Panc1 (cell line): ENCODE data around the gene ARHGEF37. TPM values are rescaled to one million over a fixed set of nuclear protein-coding genes. Genes with fewer than 3 reads are reported as not detected.
A peak's percentile ranks its signal among the peaks of the same experiment; 100 is the strongest.

ENCODE experiments used
- ATAC-seq: fragments of 200-7000 bp; cut with Tn5 transposase; 2 replicates; pipeline ENCODE4 v1.9.1; 2020; ENCODE audit warnings: mild to moderate bottlenecking, moderate library complexity
- BruUV-seq: library from RNA; stranded (reverse); fragments of 400-500 nt; replicated peaks from 2 replicates; lab custom pipeline; 2021; lab: Mats Ljungman, UMichigan
- CTCF ChIA-PET: fragments of 300-600 bp; sonication (Branson Sonifier 250); formaldehyde crosslinking; loops from one replicate; lab custom pipeline; 2022; ENCODE audit warnings: antibody characterized with exemption; lab: Charles Lee
- POLR2A ChIA-PET: fragments of 300-600 bp; sonication (Branson Sonifier 250); formaldehyde crosslinking; loops from one replicate; lab custom pipeline; 2022; ENCODE audit warnings: antibody characterized with exemption; lab: Charles Lee
- DNase-seq: peaks from one replicate; pipeline ENCODE4 v3.0.0-alpha.2; 2010; ENCODE audit warnings: low read depth, low spot score
- H3K27ac ChIP-seq: 2 replicates; pipeline ENCODE4 v1.5.1; 2011; ENCODE audit warnings: mild to moderate bottlenecking, low read length, inconsistent platforms
- H3K27me3 ChIP-seq: fragments of 200-500 bp; sonication (Bioruptor generic); 2 replicates; pipeline ENCODE4 v1.6.0; 2014; ENCODE audit warnings: low read length, inconsistent platforms; ENCODE audit not compliant: control insufficient read depth, insufficient read depth
- H3K36me3 ChIP-seq: fragments of 200-500 bp; sonication (Bioruptor generic); 2 replicates; pipeline ENCODE4 v1.5.1; 2014; ENCODE audit warnings: inconsistent platforms, mild to moderate bottlenecking, low read length, moderate library complexity; ENCODE audit not compliant: control insufficient read depth, insufficient read depth
- H3K4me1 ChIP-seq: 2 replicates; pipeline ENCODE4 v1.5.1; 2011; ENCODE audit warnings: inconsistent platforms, mild to moderate bottlenecking, low read length, moderate library complexity; ENCODE audit not compliant: control insufficient read depth, insufficient read depth
- H3K4me3 ChIP-seq, 2 experiments: 2 replicates each; pipeline ENCODE4 v1.5.1; 2011 to 2012; ENCODE audit warnings: low read depth in 2 of 2, low read length in 2 of 2, mild to moderate bottlenecking in 2 of 2, inconsistent platforms in 1 of 2, moderate library complexity in 1 of 2
- H3K9me3 ChIP-seq: fragments of 200-500 bp; sonication (Bioruptor generic); 2 replicates; pipeline ENCODE4 v1.5.1; 2014; ENCODE audit warnings: low read depth, mild to moderate bottlenecking, inconsistent platforms, low read length, moderate library complexity; ENCODE audit not compliant: control insufficient read depth, insufficient read depth
- CTCF ChIP-seq: fragments of 450-650 bp; IDR thresholded peaks from 2 replicates; pipeline ENCODE4 v1.5.1; 2017; ENCODE audit warnings: mild to moderate bottlenecking
- POLR2AphosphoS5 ChIP-seq: IDR thresholded peaks from 2 replicates; pipeline ENCODE4 v1.6.1; 2012; ENCODE audit warnings: mild to moderate bottlenecking, low read depth, low read length, moderate library complexity
- SIN3A ChIP-seq: IDR thresholded peaks from 2 replicates; pipeline ENCODE4 v1.6.1; 2012; ENCODE audit warnings: low read depth, mild to moderate bottlenecking, low read length, moderate library complexity, borderline replicate concordance; ENCODE audit not compliant: insufficient read depth
- TCF7L2 ChIP-seq: IDR thresholded peaks from 2 replicates; pipeline ENCODE4 v1.6.1; 2011; ENCODE audit warnings: mild to moderate bottlenecking, low read depth, low read length, inconsistent platforms
- in situ Hi-C: cut with HindIII; loops from 2 replicates; pipeline ENCODE4 v1.10.0; 2016; ENCODE audit warnings: low sequenced_read_pairs, low pct_unique_long_range_greater_than_20kb
- intact Hi-C: fragments of 100-400 bp; cut with micrococcal nuclease; formaldehyde crosslinking; loops from one replicate; pipeline ENCODE4 v1.10.0; 2022; ENCODE audit not compliant: unreplicated experiment
- total RNA-seq: library from RNA; stranded (reverse); gene quantifications from one replicate; pipeline ENCODE4 v1.2.1, GENCODE V29; 2021; ENCODE audit not compliant: unreplicated experiment
- TF ChIP-seq, protein P1 (sequence below), 2 experiments: IDR thresholded peaks; 2 replicates each; pipeline ENCODE4 v1.6.1; 2011 to 2012; ENCODE audit warnings: low read depth in 2 of 2, control low read depth in 1 of 2, low read length in 1 of 2, mild to moderate bottlenecking in 1 of 2, moderate library complexity in 1 of 2; ENCODE audit not compliant: insufficient read depth in 1 of 2

ARHGEF37 gene
- total RNA-seq, 1 experiment from 2014 or later, result 3.2 TPM

- in situ Hi-C loops (no loop called here), intact Hi-C loops (no loop called here)
- Histone ChIP-seq H3K9me3 (no peaks in the 10 kb centered on the region), H3K27ac (no peak overlapping the region), H3K36me3 (no peaks in the 10 kb centered on the region), H3K27me3 (no peaks in the 10 kb centered on the region), H3K4me1 (no peaks in the 10 kb centered on the region), H3K4me3 (no peak overlapping the region)
- TF ChIP-seq CTCF (no peak), SIN3A (no peak), POLR2AphosphoS5 (no peak), TCF7L2 (no peak)
- TF ChIP-seq, protein P1, sequence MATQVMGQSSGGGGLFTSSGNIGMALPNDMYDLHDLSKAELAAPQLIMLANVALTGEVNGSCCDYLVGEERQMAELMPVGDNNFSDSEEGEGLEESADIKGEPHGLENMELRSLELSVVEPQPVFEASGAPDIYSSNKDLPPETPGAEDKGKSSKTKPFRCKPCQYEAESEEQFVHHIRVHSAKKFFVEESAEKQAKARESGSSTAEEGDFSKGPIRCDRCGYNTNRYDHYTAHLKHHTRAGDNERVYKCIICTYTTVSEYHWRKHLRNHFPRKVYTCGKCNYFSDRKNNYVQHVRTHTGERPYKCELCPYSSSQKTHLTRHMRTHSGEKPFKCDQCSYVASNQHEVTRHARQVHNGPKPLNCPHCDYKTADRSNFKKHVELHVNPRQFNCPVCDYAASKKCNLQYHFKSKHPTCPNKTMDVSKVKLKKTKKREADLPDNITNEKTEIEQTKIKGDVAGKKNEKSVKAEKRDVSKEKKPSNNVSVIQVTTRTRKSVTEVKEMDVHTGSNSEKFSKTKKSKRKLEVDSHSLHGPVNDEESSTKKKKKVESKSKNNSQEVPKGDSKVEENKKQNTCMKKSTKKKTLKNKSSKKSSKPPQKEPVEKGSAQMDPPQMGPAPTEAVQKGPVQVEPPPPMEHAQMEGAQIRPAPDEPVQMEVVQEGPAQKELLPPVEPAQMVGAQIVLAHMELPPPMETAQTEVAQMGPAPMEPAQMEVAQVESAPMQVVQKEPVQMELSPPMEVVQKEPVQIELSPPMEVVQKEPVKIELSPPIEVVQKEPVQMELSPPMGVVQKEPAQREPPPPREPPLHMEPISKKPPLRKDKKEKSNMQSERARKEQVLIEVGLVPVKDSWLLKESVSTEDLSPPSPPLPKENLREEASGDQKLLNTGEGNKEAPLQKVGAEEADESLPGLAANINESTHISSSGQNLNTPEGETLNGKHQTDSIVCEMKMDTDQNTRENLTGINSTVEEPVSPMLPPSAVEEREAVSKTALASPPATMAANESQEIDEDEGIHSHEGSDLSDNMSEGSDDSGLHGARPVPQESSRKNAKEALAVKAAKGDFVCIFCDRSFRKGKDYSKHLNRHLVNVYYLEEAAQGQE (IDR thresholded peaks at IDR 0.05; ENCODE audit: insufficient read depth in 1 of 2, low read depth in 2 of 2, low read length in 1 of 2), result no peak
- ChIA-PET CTCF (interaction anchor here (0.8 kb wide), 1 partner anchor 149 kb away, joined by 3 read pairs; no protein-coding TSS in a partner anchor), POLR2A (no interaction called here)
- no TSS peak for BruUV-seq
- DNase-seq (no peak), ATAC-seq (no peak)
These were observed 63.3 kb downstream of the ARHGEF37 start for GRCh38 chr5:149644629-149645028.

DNA sequence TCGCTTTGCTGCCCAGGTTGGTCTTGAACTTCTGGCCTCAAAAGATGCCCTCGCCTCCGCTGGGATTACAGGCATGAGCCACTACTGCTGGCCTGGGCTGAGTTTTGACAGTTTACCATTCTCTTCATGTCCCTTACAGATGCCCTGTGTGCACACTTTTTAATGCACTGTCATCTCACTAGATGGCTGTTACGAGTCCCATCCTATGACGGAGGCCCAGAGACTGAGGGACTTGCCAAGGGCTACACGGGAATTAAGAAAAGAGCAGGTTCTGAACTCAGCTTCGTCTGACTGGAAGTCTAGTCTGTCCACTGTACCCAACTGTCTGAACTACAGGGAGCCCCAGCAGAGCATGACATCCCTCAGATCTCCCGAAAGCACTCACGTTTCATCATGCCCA is 63.9 kb downstream of the ARHGEF37 start:
- ChIA-PET POLR2A (no interaction called here), CTCF (interaction anchor here (0.8 kb wide), 1 partner anchor 148 kb away, joined by 3 read pairs; no protein-coding TSS in a partner anchor)
- in situ Hi-C loops, result no loop called here
- intact Hi-C loops, result no loop called here
- Histone ChIP-seq H3K4me3 (no peak overlapping the region), H3K36me3 (no peaks in the 10 kb centered on the region), H3K27me3 (no peaks in the 10 kb centered on the region), H3K9me3 (no peaks in the 10 kb centered on the region), H3K4me1 (no peaks in the 10 kb centered on the region), H3K27ac (no peak overlapping the region)
- no peak for DNase-seq
- no TSS peak for BruUV-seq
- peak; percentile 72 for ATAC-seq
- TF ChIP-seq POLR2AphosphoS5 (no peak), SIN3A (no peak), CTCF (no peak), TCF7L2 (no peak)
- TF ChIP-seq, protein P1 (IDR thresholded peaks at IDR 0.05; ENCODE audit: insufficient read depth in 1 of 2, low read depth in 2 of 2, low read length in 1 of 2), result no peak
